KMS-11 (cell line): ENCODE data around the gene AK5.

Source experiments
- H2AFZ ChIP-seq: fragments of 200-600 bp; sonication (generic); 2 replicates; pipeline ENCODE4 v1.6.1; 2016; ENCODE audit warnings: antibody characterized with exemption, mixed run types, low read depth
- H3K27ac ChIP-seq: fragments of 200-600 bp; sonication (generic); 2 replicates; pipeline ENCODE4 v1.6.1; 2016; ENCODE audit warnings: mild to moderate bottlenecking, mixed run types
- H3K27me3 ChIP-seq: fragments of 200-600 bp; sonication (generic); 2 replicates; pipeline ENCODE4 v1.6.1; 2017; ENCODE audit warnings: mild to moderate bottlenecking, low read depth, mixed run types, moderate library complexity; ENCODE audit not compliant: insufficient read depth
- H3K36me3 ChIP-seq: fragments of 200-600 bp; sonication (generic); 2 replicates; pipeline ENCODE4 v1.6.1; 2017; ENCODE audit warnings: mild to moderate bottlenecking, mixed run types; ENCODE audit not compliant: insufficient read depth
- H3K4me1 ChIP-seq: fragments of 200-600 bp; sonication (generic); 2 replicates; pipeline ENCODE4 v1.6.1; 2016; ENCODE audit warnings: mild to moderate bottlenecking, low read depth, mixed run types; ENCODE audit not compliant: poor library complexity, severe bottlenecking
- H3K4me2 ChIP-seq: fragments of 200-600 bp; sonication (generic); 2 replicates; pipeline ENCODE4 v1.7.0; 2016; ENCODE audit warnings: mild to moderate bottlenecking, mixed run types
- H3K4me3 ChIP-seq: fragments of 200-600 bp; sonication (generic); IDR thresholded peaks from 2 replicates; pipeline ENCODE4 v1.6.1; 2017; ENCODE audit warnings: low read depth, low read length, mixed read lengths; ENCODE audit not compliant: insufficient read depth
- H3K79me2 ChIP-seq: fragments of 200-600 bp; sonication (generic); 2 replicates; pipeline ENCODE4 v1.6.1; 2016; ENCODE audit warnings: low read depth, mixed run types; ENCODE audit not compliant: insufficient read depth
- H3K9ac ChIP-seq: fragments of 200-600 bp; sonication (generic); 2 replicates; pipeline ENCODE4 v1.6.1; 2016; ENCODE audit warnings: mild to moderate bottlenecking, mixed run types
- H4K20me1 ChIP-seq: fragments of 200-600 bp; sonication (generic); 2 replicates; pipeline ENCODE4 v1.6.1; 2016; ENCODE audit warnings: mild to moderate bottlenecking, mixed run types; ENCODE audit not compliant: insufficient read depth
- TF ChIP-seq, protein P1 (sequence below): fragments of 200-600 bp; sonication (generic); conservative IDR thresholded peaks from 2 replicates; pipeline ENCODE4 v1.6.1; 2017; ENCODE audit warnings: low read depth, mild to moderate bottlenecking, antibody characterized with exemption, low read length, moderate library complexity, mixed read lengths

Gene AK5

GRCh38 chr1:77282187-77282865 is 507 bp downstream of the AK5 start:
- Histone ChIP-seq H4K20me1 (no peaks in the 10 kb centered on the region), H3K79me2 (no peaks in the 10 kb centered on the region), H3K27me3 (no peaks in the 10 kb centered on the region), H3K36me3 (no peaks in the 10 kb centered on the region), H3K9ac (no peak overlapping the region), H3K4me1 (no peaks in the 10 kb centered on the region), H3K4me3 (no peak overlapping the region), H3K27ac (no peak overlapping the region), H2AFZ (peak overlapping the region; percentile 22), H3K4me2 (no peak overlapping the region)
- TF ChIP-seq, protein P1, sequence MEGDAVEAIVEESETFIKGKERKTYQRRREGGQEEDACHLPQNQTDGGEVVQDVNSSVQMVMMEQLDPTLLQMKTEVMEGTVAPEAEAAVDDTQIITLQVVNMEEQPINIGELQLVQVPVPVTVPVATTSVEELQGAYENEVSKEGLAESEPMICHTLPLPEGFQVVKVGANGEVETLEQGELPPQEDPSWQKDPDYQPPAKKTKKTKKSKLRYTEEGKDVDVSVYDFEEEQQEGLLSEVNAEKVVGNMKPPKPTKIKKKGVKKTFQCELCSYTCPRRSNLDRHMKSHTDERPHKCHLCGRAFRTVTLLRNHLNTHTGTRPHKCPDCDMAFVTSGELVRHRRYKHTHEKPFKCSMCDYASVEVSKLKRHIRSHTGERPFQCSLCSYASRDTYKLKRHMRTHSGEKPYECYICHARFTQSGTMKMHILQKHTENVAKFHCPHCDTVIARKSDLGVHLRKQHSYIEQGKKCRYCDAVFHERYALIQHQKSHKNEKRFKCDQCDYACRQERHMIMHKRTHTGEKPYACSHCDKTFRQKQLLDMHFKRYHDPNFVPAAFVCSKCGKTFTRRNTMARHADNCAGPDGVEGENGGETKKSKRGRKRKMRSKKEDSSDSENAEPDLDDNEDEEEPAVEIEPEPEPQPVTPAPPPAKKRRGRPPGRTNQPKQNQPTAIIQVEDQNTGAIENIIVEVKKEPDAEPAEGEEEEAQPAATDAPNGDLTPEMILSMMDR, result no peak

DNA sequence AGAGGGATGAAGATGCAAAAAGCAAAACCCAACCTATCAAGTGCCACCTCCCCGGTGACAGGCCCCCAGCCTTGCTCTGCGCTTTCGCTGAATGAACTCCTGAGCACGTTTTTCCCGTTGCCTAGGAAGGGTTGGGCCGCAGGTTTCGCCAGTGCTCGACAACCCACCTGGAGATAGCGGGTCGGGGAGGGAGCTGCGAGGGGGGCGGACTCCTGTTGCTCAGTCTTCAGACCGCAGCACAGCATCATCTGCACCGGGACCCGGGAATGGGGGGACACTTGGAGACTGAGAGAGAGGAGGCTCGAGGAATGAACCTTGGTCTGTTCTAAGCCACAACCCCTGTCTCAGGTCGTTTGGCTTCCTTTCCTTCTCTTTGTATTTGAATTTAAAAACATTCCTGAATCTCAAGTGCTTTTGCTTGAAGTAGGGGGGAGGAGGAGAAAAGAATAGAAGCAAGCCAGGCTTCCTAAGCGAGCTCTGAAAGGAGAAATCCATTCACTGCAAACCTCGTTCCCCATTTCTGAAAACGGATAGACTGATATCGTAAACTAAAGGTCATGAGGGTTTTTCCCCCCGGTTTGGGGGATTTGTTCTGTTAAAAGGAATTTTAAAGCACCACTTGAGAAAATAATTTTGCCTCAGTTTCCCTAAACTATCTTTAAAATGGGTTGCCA is 1.2 kb downstream of the AK5 start:
- Histone ChIP-seq H3K27me3 (no peaks in the 10 kb centered on the region), H3K9ac (no peak overlapping the region), H3K27ac (no peak overlapping the region)

GRCh38 chr1:77283701-77284425 is 2.0 kb downstream of the AK5 start:
- Histone ChIP-seq H3K79me2 (no peaks in the 10 kb centered on the region), H3K4me1 (no peaks in the 10 kb centered on the region), H3K4me3 (no peak overlapping the region), H3K27ac (no peak overlapping the region), H2AFZ (no peak overlapping the region), H3K9ac (no peak overlapping the region), H3K27me3 (no peaks in the 10 kb centered on the region), H3K4me2 (no peak overlapping the region), H3K36me3 (no peaks in the 10 kb centered on the region), H4K20me1 (no peaks in the 10 kb centered on the region)
- TF ChIP-seq, protein P1, result no peak

More for the DNA sequence above, 1.2 kb downstream of the AK5 start:
- H3K79me2 ChIP-seq, result no peaks in the 10 kb centered on the region
- no peak overlapping the region for H3K4me2 ChIP-seq
- H3K4me3 ChIP-seq, result no peak overlapping the region
- H2AFZ ChIP-seq, result no peak overlapping the region
- H3K4me1 ChIP-seq, result no peaks in the 10 kb centered on the region
- H4K20me1 ChIP-seq, result no peaks in the 10 kb centered on the region
- no peaks in the 10 kb centered on the region for H3K36me3 ChIP-seq
- TF ChIP-seq, protein P1, result no peak

DNA sequence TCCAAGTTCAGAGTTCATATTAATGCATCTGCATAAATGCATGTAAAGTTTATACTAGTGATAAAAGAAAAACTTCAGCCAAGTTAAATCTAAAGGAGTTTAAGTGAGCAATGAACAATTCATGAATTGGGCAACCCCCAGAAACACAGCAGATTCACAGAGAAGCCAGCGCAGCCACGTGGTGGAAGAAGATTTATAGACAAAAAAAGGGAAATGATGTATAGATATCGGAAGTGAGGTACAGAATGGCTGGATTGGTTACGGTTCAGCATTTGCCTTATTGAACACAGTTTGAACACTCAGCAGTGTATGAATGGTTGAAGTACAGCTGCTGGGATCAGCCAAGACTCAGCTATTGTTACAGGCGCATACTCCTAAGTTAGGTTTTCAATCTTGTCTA is 5.7 kb downstream of the AK5 start:
- Histone ChIP-seq H3K4me2 (no peak overlapping the region), H3K4me3 (no peak overlapping the region), H4K20me1 (no peaks in the 10 kb centered on the region), H2AFZ (no peak overlapping the region), H3K36me3 (no peaks in the 10 kb centered on the region), H3K79me2 (no peaks in the 10 kb centered on the region), H3K9ac (no peak overlapping the region), H3K4me1 (no peaks in the 10 kb centered on the region), H3K27ac (no peak overlapping the region), H3K27me3 (no peaks in the 10 kb centered on the region)
- TF ChIP-seq, protein P1, result no peak
